HG03457 (cell line): ENCODE measurements around the gene ARHGEF38.
A peak's percentile ranks its signal among the peaks of the same experiment; 100 is the strongest.
"Not testable (repeated sequence)": the region's sequence is repeated elsewhere in the genome, so short reads cannot be mapped to it uniquely, and the experiment has no call there.

Experiments used
- ATAC-seq: cut with Tn5 transposase; IDR thresholded peaks from one replicate; pipeline ENCODE4 v1.9.1; 2021; ENCODE audit warnings: moderate number of reproducible peaks; ENCODE audit not compliant: unreplicated experiment

The ARHGEF38 gene

DNA sequence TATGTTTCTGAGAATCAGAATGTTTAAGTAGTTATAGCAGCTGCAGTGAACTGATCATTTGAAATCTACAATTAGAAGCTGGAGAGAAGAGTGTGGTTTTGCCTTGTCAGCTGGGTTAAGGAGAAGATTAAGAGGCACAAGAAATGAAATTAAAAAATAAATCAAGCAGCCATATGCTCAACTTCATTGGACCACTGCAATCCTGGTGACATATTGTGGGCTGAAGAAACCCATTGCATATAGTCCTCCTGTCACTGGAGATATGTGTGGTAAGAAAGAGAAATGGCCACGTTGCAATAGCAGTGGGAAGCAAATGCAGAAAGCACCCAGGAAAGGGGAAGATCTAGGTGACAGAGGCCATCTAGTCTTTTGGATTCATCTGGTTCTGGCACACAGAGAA lies 93.0 kb downstream of the ARHGEF38 start:
- ATAC-seq = no peak

DNA sequence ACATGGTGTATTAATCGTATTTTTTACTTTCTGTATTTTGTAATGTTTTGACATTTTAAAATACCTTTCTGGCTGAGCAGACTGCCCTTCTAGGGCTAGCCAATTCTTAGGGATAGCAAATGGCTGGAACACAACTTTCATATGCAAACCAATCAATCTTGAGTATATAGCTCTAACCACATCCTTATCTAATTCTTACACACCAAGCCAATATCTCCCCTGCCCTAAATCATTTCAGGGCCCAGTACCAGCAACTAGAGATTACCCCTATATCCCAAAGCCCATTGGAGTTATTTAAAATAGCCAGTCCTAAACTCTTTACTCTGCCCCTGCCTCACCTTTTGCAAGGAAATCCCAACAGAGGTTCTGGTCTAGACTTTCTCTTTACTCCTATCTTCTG lies 97.8 kb downstream of the ARHGEF38 start:
- no peak for ATAC-seq

DNA sequence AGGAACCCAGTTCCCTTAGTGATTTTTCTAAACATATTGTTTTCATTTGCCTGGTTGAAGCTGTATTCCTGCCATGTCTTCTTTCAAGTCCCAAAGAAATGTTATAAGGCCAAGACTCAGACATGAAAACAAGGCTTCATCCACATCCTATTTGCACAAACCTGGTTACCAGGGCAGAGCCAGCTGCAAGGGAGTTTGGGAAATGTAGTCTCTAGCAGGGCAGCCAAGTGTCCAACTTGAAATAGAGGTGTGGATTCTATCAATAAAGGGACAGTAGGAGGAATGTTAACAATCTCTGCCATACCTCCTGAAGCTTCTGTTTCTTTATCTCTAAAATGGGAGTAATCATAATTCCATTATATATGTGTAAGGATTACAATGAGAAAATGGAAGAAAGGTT lies 99.5 kb downstream of the ARHGEF38 start:
- no peak for ATAC-seq

DNA sequence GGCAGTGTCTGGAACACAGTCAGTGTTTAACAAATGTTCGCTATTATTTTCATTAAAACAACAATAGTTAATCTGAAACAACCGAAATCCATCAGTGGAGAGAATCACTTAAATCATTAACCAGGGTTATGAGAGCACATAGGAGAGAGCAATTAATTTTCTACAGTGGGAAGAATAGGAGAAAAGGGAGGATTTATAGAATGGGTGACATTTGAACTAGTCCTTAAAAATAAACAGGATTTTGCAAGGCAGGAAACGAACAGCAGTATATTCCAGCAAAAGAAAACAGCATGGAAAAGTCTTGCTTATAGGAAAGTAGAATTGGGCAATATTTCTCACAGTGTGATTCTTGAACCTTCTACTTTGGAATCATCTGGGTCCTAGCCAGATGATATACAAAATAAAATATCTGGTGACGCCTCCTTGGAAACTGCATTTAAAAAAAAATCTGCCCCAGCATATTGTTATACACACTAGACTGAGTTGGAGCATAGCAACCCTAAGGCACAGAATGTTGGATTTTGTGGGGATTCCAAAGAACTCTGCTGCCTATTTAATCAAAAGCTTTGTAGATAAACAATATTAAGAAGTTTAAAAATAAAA lies 100.0 kb downstream of the ARHGEF38 start:
- ATAC-seq = no peak

DNA sequence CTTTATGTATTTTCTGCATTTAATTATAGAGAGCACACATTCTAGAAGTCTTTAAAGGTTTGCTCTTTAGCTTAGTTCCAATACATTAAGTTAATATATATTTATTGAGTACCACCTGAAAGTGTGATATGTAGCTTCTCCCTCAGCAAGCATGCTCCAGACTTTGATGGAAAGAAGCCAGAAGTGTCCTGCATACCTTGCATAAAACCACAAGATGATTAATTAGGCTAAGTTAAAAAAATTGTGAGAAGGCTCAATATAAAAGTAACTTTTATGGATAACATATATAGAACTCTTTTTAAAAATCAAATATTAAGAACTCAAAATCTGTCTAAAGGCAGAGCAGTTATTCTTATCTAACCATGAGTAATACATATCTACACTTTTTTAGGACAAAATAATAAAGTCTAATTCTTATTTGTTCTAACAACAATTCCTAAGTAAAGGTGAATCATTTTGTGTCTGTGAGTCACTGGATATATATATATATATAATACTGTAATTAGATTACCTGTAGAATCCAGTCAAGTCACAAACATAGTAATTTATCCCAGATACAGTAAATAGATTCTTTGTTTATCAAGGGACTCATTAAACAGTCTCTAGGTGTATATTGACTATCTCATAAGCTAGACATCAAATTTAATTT lies 104.8 kb downstream of the ARHGEF38 start:
- ATAC-seq = no peak

DNA sequence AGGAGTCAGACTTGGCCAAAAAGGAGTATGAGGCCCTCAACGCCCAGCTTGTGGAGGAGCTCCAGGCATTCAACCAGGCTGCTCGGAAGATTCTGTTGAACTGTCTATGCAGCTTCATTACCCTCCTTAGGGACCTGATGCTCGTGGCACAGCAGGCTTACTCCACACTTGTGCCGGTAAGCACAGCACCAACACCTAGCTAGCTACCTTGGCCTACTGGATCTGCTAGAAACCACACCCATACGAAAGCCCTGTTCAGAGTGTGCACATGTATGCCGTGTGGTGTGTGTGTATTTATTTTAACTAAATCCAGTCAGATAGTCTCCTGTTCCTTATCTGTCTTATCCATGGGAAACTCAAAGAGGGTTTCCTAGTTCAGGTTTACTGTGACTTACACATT lies 106.8 kb downstream of the ARHGEF38 start:
- ATAC-seq = no peak

DNA sequence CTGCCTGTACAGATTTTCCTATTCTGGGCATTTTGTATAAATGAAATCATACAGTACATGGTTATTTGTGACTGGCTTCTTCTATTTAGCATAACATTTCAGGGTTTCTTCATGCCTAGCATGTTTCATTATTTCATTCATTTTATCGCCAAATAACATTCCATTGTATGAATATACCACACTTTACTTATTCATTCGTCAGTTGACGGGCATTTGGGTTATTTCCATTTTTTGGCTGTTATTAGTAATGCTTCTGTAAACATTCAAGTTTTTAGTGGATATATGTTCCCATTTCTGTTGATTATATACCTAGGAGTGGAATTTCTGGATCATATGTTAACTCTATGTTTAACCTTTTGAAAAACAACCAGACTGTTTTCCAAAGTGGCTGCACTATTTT lies 108.6 kb downstream of the ARHGEF38 start:
- no peak for ATAC-seq

DNA sequence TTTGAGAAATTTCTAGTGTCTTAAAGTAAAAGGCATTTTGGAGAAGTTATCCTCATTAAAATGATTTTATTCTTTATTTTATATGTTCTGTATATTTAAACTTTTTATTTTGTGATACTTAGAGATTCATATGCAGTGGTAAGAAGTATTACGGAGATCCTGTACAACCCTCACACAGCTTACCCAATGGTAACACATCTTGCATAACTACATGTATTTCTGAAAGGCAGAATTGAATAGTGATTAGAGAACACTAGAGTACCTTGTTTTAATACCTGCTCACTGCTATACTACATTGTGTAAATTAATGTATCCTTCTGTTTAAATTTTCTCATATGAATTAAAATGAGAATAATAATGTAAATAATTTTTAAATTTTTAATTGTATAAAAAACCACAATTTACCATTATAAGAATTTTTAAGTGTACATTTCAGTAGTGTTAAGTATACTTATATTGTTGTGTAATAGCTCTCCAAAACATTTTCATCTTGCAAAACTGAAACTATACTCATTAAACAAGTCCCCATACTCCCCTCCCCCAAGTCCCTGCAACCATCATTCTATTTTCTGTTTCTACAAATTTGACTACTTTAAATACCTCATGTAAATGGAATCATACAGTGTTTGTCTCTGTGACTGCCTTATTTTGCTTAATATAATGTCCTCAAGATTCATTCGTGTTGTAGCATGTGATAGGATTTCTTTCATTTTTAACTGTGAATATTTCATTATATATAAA lies 110.7 kb downstream of the ARHGEF38 start:
- ATAC-seq = no peak

DNA sequence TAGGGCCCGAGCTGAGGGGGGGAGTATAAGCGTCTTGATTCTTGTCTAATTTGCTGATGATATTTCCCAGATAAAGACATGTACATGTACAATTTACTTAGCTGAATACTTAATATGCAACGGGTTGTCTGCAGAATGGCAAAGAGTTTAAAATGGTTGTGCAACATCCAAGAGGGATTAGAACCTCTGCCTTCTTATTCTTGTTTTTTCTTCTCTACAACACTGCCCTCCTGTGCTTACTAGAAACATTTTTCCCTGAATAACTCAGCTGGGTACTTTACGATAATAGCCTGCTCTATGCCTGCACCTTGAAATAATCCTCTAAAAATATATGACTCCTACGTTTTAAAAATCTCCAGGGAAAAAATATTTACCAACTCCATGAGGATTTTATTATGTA lies 114.3 kb downstream of the ARHGEF38 start:
- ATAC-seq = no peak

DNA sequence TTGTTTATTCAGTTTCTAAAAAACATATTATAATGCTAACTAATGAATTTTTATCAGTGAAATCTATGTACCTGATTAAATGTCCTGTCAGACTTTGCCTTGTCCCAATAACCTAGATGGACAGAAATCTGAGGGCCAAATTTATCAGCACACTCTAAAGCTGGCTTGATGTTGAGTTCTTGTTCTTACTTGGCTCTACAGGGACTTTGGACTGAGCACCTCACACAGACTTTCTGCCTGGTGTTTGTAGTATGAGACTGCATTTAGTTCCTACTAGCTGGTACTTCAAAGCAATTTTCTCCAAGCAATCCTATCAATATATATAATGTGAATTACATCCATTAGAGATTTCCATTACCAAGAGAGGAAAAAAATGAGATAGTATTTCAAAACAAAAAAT lies 118.3 kb downstream of the ARHGEF38 start:
- no peak for ATAC-seq

DNA sequence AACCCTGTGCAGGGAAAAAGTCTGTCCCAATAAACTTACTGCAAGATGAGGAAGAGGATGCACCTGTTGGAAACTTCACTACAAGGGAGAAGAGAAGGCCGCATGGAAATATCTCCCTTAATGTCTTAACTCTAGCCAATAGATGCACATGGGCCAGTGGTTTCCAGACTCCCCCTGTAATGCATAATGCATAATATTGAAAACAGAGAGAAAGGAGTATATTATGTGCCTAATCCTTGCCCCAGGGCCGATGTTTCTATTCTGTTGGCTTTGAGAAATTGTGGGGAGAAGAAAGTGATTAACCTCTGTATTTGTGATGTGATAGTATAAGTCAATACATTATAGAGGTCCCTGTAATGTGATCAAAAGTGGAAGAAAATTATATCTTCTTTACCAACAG lies 118.9 kb downstream of the ARHGEF38 start:
- no peak for ATAC-seq

DNA sequence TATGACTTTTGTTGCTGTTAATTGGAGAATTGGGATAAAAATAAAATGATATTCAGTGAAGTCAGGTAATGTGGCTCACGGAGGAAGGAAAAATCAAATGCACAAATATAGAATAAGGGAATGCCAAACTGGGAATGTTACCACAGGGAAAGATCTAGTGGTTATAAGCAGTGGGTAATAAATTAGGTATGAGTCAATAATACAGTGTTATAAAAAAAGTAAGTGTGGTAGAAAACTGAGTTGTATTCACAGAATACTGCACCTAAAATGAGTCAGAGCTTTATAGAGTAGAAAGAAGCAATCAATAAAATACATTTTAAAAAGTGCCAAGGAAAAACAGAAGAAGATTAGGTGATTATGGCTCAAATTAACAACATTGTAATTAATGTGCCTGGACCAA lies 121.6 kb downstream of the ARHGEF38 start:
- ATAC-seq = no peak

DNA sequence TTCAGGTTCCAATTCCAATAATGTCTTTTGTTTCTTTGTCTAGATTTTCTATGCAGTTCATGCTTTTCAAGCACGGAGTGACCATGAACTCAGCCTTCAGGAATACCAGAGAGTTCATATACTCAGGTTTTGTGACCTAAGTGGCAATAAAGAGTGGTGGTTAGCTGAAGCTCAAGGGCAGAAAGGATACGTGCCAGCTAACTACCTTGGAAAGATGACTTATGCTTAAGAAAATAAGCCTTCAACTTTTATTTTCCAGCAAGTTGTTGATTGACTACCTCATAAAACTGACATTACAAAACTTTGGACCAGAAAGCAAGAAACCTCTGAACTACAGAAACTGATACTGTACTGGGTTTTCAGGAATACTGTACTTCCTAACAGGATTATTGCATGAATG lies 125.3 kb downstream of the ARHGEF38 start:
- no peak for ATAC-seq

DNA sequence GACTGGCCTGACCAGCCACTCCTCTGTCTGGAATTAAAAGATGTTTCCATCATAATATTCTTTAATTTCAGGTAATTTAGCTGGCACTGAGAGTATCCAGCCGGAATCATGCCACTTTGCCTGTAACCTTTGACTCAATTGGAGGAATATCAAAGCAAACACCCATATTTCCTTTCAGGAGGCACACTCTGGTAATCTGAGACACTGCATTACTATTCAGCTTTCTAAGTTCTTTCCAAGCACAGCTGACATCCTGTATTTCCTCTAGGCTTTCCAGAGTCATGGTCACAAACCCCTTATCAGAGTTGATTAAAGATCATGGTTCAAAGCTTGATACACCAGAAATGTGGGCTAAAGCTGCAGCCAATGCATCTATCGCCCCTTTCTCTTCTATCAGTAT lies 126.8 kb downstream of the ARHGEF38 start:
- ATAC-seq = no peak

DNA sequence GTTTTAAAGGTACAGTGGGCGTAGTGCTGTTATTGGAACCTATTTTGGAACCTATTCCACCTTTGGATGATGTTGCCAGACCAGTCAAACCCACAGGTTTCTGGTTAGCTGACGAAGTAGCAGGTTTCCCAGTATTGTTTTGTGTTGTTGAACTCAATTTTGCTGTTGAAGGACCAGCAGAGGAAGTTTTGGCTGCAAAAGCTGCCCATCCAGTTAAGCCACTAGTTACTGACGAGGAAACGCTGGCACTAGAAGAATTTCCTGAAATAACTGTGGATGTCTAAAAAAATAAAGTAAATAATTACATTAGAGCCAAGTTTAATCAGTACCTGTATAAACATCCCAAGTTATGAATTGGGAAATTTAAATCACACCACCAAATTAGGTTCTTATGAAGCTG lies 130.6 kb downstream of the ARHGEF38 start:
- no peak for ATAC-seq

DNA sequence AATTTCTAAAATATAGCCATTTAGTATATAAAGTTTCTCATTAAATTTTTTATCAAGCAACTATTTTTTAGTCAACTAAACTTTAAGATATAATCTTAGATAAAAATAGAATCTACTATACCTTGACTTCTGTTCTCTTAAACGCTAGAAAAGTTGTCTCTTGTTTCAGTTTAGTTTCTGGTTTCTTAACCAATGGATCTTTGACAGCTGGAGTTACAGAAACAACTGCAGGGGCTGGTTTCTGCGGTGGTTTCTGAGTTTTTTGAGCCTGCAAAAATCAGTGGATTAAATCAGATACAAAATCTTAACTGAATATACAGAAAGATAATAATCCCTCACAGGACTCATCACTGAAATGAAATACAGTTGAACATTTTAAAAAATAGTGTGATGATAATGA lies 134.2 kb downstream of the ARHGEF38 start:
- no peak for ATAC-seq

DNA sequence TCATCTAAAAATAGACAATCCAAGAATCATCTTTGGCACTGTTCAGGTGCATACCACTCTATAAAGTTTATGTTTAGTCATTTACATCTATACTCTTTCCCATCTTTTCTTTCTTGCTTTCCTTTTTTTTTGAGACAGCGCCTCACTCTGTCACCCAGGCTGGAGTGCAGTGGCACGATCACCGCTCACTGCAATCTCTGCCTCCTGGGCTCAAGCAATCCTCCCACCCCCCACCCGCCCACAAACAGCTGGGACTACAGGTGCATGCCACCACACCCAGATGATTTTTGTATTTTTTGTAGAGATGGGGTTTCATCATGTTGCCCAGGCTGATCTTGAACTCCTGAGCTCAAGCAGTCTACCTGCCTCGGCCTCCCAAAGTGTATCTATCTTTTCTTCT lies 142.4 kb downstream of the ARHGEF38 start:
- not testable (repeated sequence) for ATAC-seq

DNA sequence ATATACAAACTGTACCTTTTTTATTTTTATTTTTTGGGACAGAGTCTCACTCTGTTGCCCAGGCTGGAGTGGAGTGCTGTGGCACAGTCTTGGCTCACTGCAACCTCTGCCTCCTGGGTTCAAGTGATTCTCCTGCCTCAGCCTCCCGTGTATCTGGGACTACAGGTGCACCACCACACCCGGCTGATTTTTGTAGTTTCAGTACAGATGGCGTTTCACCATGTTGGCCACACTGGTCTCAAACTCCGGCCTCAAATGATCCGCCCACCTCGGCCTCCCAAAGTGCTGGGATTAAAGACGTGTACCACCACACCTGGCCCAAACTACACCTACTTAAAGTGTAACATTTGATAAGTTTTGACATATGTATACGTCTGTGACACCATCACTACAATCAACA lies 143.4 kb downstream of the ARHGEF38 start:
- ATAC-seq = not testable (repeated sequence)

DNA sequence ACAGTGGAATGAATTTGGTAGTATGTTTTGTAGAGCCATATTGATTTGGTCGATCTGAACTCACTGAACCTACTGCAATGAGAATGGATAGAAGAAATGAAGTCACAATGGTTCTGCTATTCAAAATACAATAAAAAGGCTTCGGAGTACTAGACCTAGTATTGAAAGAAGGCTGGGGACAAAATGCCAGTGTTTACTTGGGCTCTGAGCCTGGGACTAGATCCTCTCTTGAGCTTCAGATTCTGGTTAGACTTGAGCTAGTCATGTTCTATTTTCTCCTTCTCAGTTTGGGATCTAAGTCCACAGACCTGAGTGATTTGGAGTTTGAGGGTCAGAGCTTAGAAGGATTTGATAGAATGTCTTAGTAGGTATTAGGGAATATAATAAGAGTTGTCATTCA lies 146.2 kb downstream of the ARHGEF38 start:
- no peak for ATAC-seq

DNA sequence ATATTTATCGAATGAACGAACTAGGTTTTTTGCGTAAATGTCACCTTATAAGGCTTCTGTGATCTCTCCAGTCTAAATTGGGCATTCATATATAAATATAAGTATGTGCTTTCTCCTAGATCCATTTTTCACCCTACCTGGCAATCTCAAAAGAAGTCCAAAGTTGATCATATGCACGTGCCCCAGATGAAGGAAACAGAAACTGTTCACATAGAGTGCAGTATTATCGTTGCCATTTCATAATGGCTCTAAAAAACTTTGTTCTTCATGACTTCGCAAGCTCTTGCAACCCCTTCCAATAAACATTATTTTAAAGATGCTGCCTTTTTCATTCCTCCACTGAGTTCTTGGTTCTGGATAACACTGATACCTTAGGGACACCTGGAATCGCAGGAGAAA lies 155.4 kb downstream of the ARHGEF38 start:
- no peak for ATAC-seq

DNA sequence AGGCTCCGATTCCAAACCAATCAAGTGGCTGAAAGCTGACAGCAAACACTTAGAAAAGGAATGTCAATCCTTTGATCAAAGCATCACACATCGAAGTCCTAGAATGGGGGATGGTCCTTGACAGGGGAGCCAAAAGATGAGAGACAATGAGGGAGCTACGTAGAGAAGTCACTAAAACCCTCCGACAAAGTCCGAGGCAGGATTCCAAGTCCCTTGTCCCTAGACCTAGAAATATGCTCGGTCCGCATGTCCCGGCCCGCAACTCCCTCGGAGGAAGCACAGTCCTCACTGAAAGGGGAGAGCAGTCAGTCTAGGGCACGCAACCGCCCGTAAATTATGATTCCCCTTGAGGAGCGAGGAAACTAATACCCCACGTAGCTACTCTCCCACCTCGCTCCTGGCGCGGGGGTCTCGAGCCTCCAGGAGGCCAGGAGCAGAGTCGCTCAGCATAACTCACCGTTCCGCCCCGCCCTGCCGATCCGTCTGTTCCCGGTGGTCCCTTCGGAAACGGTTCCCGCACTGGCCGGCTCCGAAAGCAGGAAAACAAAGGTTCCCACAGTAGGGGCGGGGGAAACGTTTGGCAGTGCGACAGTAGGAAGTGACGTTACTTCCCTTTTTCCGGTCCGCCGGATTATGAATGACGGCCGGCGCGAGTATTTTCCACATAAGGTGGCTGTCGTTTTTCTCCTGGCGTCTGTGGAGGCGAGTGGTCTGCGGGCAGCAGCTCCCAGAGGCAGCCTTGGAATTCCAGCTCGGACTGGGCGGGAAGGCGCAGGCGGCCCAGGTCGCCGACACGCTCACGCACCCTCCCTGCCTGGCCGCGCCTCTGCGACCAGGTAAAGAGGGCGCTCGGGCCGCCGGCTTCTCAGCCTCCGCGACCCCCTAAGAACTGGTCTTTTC lies 156.0 kb downstream of the ARHGEF38 start, which contains the start of the genes GSTCD and INTS12:
Gene GSTCD, plus strand, starts transcription at position 604 of the 900 bp plus-strand sequence. CDS start 8,830 bp downstream, outside the sequence.
Gene INTS12, minus strand, starts transcription at position 509 of the 900 bp plus-strand sequence. CDS start 8,684 bp downstream, outside the sequence.
- ATAC-seq = peak; percentile 72
